WTC11 (cell line): ENCODE results near the gene AP2S1.

Source experiments
- ATF2 ChIP-seq: sonication (generic); formaldehyde crosslinking; IDR thresholded peaks from 2 replicates; pipeline ENCODE4 v1.8.1; 2022; ENCODE audit warnings: low read depth, missing genetic modification reagents, borderline replicate concordance
- CTCF ChIP-seq: fragments of 200-600 bp; IDR thresholded peaks from 2 replicates; pipeline ENCODE4 v1.8.0; 2022; ENCODE audit warnings: antibody characterized with exemption
- ELF4 ChIP-seq: sonication (generic); formaldehyde crosslinking; IDR thresholded peaks from 2 replicates; pipeline ENCODE4 v1.8.1; 2022; ENCODE audit warnings: low read depth, mild to moderate bottlenecking, moderate library complexity, missing genetic modification reagents
- ETV6 ChIP-seq: sonication (generic); formaldehyde crosslinking; IDR thresholded peaks from 2 replicates; pipeline ENCODE4 v1.8.1; 2022; ENCODE audit warnings: mild to moderate bottlenecking, missing genetic modification reagents
- IRF1 ChIP-seq: sonication (generic); formaldehyde crosslinking; IDR thresholded peaks from 2 replicates; pipeline ENCODE4 v1.8.0; 2023; ENCODE audit warnings: missing genetic modification reagents
- MAX ChIP-seq: sonication (generic); formaldehyde crosslinking; IDR thresholded peaks from 2 replicates; pipeline ENCODE4 v1.8.0; 2022; ENCODE audit warnings: mild to moderate bottlenecking, missing genetic modification reagents
- NR1H2 ChIP-seq: sonication (generic); formaldehyde crosslinking; IDR thresholded peaks from 2 replicates; pipeline ENCODE4 v1.9.0; 2021; ENCODE audit warnings: mild to moderate bottlenecking, moderate library complexity, missing genetic modification reagents
- OVOL2 ChIP-seq: fragments of 250-450 bp; sonication (Bioruptor Pico); IDR thresholded peaks from 2 replicates; pipeline ENCODE4 v1.9.0; 2021; ENCODE audit warnings: mild to moderate bottlenecking, borderline replicate concordance
- STAT6 ChIP-seq: sonication (generic); formaldehyde crosslinking; conservative IDR thresholded peaks from 2 replicates; pipeline ENCODE4 v1.8.1; 2023; ENCODE audit warnings: mild to moderate bottlenecking, low read depth, missing genetic modification reagents, moderate library complexity
- TCF7 ChIP-seq: sonication (generic); formaldehyde crosslinking; IDR thresholded peaks from 2 replicates; pipeline ENCODE4 v1.8.0; 2022; ENCODE audit warnings: mild to moderate bottlenecking, low read depth, missing genetic modification reagents, moderate library complexity
- USF1 ChIP-seq: sonication (generic); formaldehyde crosslinking; IDR thresholded peaks from 2 replicates; pipeline ENCODE4 v1.8.0; 2022; ENCODE audit warnings: mild to moderate bottlenecking, missing genetic modification reagents
- USF2 ChIP-seq: sonication (generic); formaldehyde crosslinking; IDR thresholded peaks from 2 replicates; pipeline ENCODE4 v1.8.1; 2023; ENCODE audit warnings: mild to moderate bottlenecking, missing genetic modification reagents, moderate library complexity
- ZNF232 ChIP-seq: sonication (generic); formaldehyde crosslinking; IDR thresholded peaks from 2 replicates; pipeline ENCODE4 v1.8.0; 2022; ENCODE audit warnings: mild to moderate bottlenecking, missing genetic modification reagents

GRCh38 chr19:46890423-46891170 lies 40.0 kb upstream of the AP2S1 start:
- TF ChIP-seq OVOL2 (CRISPR knock-in tag) = no peak
- no peak for TF ChIP-seq CTCF
- TF ChIP-seq ELF4 (CRISPR knock-in tag) = no peak
- no peak for TF ChIP-seq ETV6 (CRISPR knock-in tag)
- no peak for TF ChIP-seq MAX (CRISPR knock-in tag)
- TF ChIP-seq IRF1 (CRISPR knock-in tag) = no peak
- no peak for TF ChIP-seq TCF7
- TF ChIP-seq NR1H2 (CRISPR knock-in tag) = no peak
- no peak for TF ChIP-seq ZNF232
- no peak for TF ChIP-seq USF1 (CRISPR knock-in tag)
- TF ChIP-seq USF2 (CRISPR knock-in tag) = no peak
- TF ChIP-seq ATF2 = no peak
- no peak for TF ChIP-seq STAT6
